Mesenchymal stem cell (in vitro differentiated cells and primary cell): Measurements from ENCODE around the gene TMEM45A.

Experiments used
- DNase-seq: peaks from one replicate; pipeline ENCODE4 v3.0.0-alpha.2; 2013
- H2AFZ ChIP-seq: one replicate; pipeline ENCODE4 v1.6.1; 2013; ENCODE audit warnings: low read depth, mild to moderate bottlenecking, control low read depth, inconsistent platforms, low read length, moderate library complexity
- H2AK5ac ChIP-seq: 2 replicates; pipeline ENCODE4 v1.6.1; 2013; ENCODE audit warnings: low read length, moderate library complexity, mild to moderate bottlenecking, inconsistent platforms; ENCODE audit not compliant: severe bottlenecking
- H2BK120ac ChIP-seq: one replicate; pipeline ENCODE4 v1.6.1; 2013; ENCODE audit warnings: low read depth, mild to moderate bottlenecking, inconsistent platforms, low read length, moderate library complexity
- H2BK12ac ChIP-seq, 2 experiments: one replicate each; pipeline ENCODE4 v1.6.1; 2013; ENCODE audit warnings: inconsistent platforms in 2 of 2, low read length in 2 of 2, mild to moderate bottlenecking in 2 of 2, moderate library complexity in 2 of 2, control low read depth in 1 of 2
- H2BK15ac ChIP-seq: one replicate; pipeline ENCODE4 v1.6.1; 2013; ENCODE audit warnings: mild to moderate bottlenecking, low read depth, inconsistent platforms; ENCODE audit not compliant: poor library complexity, severe bottlenecking
- H2BK5ac ChIP-seq: 2 replicates; pipeline ENCODE4 v1.6.1; 2013; ENCODE audit warnings: low read depth, mild to moderate bottlenecking, low read length, control low read depth, inconsistent platforms; ENCODE audit not compliant: poor library complexity, severe bottlenecking
- H3K14ac ChIP-seq, 2 experiments: one replicate each; pipeline ENCODE4 v1.6.1; 2013; ENCODE audit warnings: inconsistent platforms in 2 of 2, low read length in 2 of 2, control low read depth in 1 of 2, mild to moderate bottlenecking in 1 of 2, moderate library complexity in 1 of 2
- H3K18ac ChIP-seq, 2 experiments: one replicate each; pipeline ENCODE4 v1.6.1; 2013; ENCODE audit warnings: inconsistent platforms in 2 of 2, low read length in 2 of 2, control low read depth in 1 of 2, low read depth in 1 of 2, mild to moderate bottlenecking in 1 of 2
- H3K23ac ChIP-seq, 2 experiments: one replicate each; pipeline ENCODE4 v1.6.1; 2013; ENCODE audit warnings: inconsistent platforms in 2 of 2, low read length in 2 of 2, mild to moderate bottlenecking in 2 of 2, moderate library complexity in 2 of 2, control low read depth in 1 of 2
- H3K27ac ChIP-seq: 2 replicates; pipeline ENCODE4 v1.5.1; 2013; ENCODE audit warnings: mild to moderate bottlenecking, moderate library complexity, low read length, control low read depth, inconsistent platforms; ENCODE audit not compliant: poor library complexity, severe bottlenecking
- H3K27me3 ChIP-seq, 2 experiments: 2 replicates each; pipeline versions ENCODE4 v1.6.1 to v1.7.0; 2013; ENCODE audit warnings: low read length in 2 of 2, mild to moderate bottlenecking in 2 of 2, moderate library complexity in 2 of 2, control low read depth in 1 of 2, inconsistent platforms in 1 of 2; ENCODE audit not compliant: control insufficient read depth in 1 of 2, insufficient read depth in 1 of 2
- H3K36me3 ChIP-seq, 2 experiments: 2 replicates each; pipeline versions ENCODE4 v1.6.1 to v1.7.0; 2013; ENCODE audit warnings: low read length in 2 of 2, control low read depth in 1 of 2, inconsistent platforms in 1 of 2, low read depth in 1 of 2, mild to moderate bottlenecking in 1 of 2; ENCODE audit not compliant: insufficient read depth in 2 of 2, control insufficient read depth in 1 of 2
- H3K4ac ChIP-seq, 2 experiments: one replicate each; pipeline ENCODE4 v1.6.1; 2013; ENCODE audit warnings: inconsistent platforms in 2 of 2, low read length in 2 of 2, mild to moderate bottlenecking in 2 of 2, moderate library complexity in 2 of 2, control low read depth in 1 of 2, low read depth in 1 of 2
- H3K4me1 ChIP-seq: 2 replicates; pipeline ENCODE4 v1.6.1; 2013; ENCODE audit warnings: low read depth, low read length, control low read depth; ENCODE audit not compliant: control insufficient read depth, insufficient read depth
- H3K4me2 ChIP-seq: 2 replicates; pipeline ENCODE4 v1.6.1; 2013; ENCODE audit warnings: low read length, mild to moderate bottlenecking, inconsistent platforms; ENCODE audit not compliant: poor library complexity, severe bottlenecking
- H3K4me3 ChIP-seq, 2 experiments: 2 replicates each; pipeline versions ENCODE4 v1.5.1 to v1.7.0; 2013; ENCODE audit warnings: low read length in 2 of 2, mild to moderate bottlenecking in 2 of 2, control low read depth in 1 of 2, low read depth in 1 of 2; ENCODE audit not compliant: insufficient read depth in 1 of 2
- H3K79me1 ChIP-seq: replicated peaks from 2 replicates; pipeline ENCODE4 v1.6.1; 2013; ENCODE audit warnings: mild to moderate bottlenecking, control low read depth, low read length, inconsistent platforms; ENCODE audit not compliant: poor library complexity, severe bottlenecking
- H3K9ac ChIP-seq: 2 replicates; pipeline ENCODE4 v1.7.0; 2013; ENCODE audit warnings: mild to moderate bottlenecking, low read length, moderate library complexity
- H3K9me3 ChIP-seq: 2 replicates; pipeline ENCODE4 v1.7.0; 2013; ENCODE audit warnings: mild to moderate bottlenecking, low read length; ENCODE audit not compliant: control insufficient read depth
- H4K8ac ChIP-seq: one replicate; pipeline ENCODE4 v1.6.1; 2013; ENCODE audit warnings: inconsistent platforms, mild to moderate bottlenecking, low read length, moderate library complexity
- H4K91ac ChIP-seq: one replicate; pipeline ENCODE4 v1.6.1; 2013; ENCODE audit warnings: mild to moderate bottlenecking, low read length, inconsistent platforms
- WGBS: methylation state at CpG from one replicate; pipeline ENCODE4 v1.1.7; 2013; ENCODE audit warnings: mixed read lengths; 5-methylcytosine and 5-hydroxymethylcytosine counted together

The TMEM45A gene

DNA sequence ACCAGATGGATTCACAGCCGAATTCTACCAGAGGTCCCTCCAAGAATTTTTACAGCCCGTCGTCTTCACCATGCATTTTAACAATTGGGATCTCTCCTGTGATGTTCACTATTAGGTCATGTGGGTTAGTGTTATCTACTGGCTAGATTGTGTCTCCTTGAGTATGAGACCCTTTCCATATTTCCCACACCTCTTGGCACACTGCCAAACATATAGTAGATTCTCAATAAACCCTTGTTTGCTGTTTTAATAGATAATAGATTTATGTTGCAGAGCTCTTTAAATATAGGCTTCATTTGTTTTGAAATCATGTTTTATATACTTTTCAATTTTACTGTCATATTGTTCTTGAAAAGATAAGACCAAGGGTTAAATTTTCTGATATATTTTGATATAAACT is 82.1 kb downstream of the TMEM45A start:
- DNase-seq = no peak
- no peak overlapping the region for H3K4me2 ChIP-seq
- no peak overlapping the region for H4K91ac ChIP-seq
- no peak overlapping the region for H2BK5ac ChIP-seq
- 86% methylated on average over 1 of the region's 3 CpGs for WGBS
- no peak overlapping the region for H2AK5ac ChIP-seq
- no peak overlapping the region for H3K27ac ChIP-seq
- no peak overlapping the region for H2BK12ac ChIP-seq
- H3K36me3 ChIP-seq = peaks cover 0 to 4% of the 10 kb centered on the region in 2 experiments
- H3K79me1 ChIP-seq = peaks cover 2% of the 10 kb centered on the region
- H3K18ac ChIP-seq = no peak overlapping the region
- H3K9ac ChIP-seq = no peak overlapping the region
- H4K8ac ChIP-seq = no peak overlapping the region
- no peak overlapping the region for H2BK120ac ChIP-seq
- H2BK15ac ChIP-seq = no peak overlapping the region
- H3K23ac ChIP-seq = no peak overlapping the region
- no peak overlapping the region for H3K4me3 ChIP-seq
- no peak overlapping the region for H3K4ac ChIP-seq
- H3K4me1 ChIP-seq = no peaks in the 10 kb centered on the region
- H3K27me3 ChIP-seq = no peaks in the 10 kb centered on the region
- H3K14ac ChIP-seq = no peak overlapping the region
- no peak overlapping the region for H2AFZ ChIP-seq
- no peaks in the 10 kb centered on the region for H3K9me3 ChIP-seq

DNA sequence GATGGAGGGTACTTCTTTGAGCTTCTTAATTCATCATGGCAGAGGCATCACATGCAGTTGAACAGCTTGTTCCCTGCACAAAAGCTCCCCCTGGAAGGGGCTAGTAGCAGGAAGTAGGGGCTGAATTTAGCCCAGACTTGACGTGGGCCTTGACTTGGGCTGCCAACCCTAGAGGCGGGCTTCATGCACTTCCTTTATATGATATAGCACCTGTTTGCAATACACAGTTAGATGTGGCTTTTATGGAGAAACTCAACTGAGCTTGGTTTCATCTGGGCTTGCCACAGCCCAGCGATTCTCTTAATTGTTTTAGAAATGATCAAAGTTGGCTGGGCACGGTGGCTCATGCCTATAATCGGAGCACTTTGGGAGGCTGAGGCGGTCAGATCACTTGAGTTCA is 83.3 kb downstream of the TMEM45A start:
- Histone ChIP-seq H4K91ac (no peak overlapping the region), H3K36me3 (peaks cover 0 to 4% of the 10 kb centered on the region in 2 experiments), H2BK12ac (no peak overlapping the region), H3K27me3 (no peaks in the 10 kb centered on the region), H3K4ac (no peak overlapping the region), H3K14ac (no peak overlapping the region), H3K23ac (no peak overlapping the region), H3K4me3 (no peak overlapping the region), H2BK120ac (no peak overlapping the region), H3K4me1 (no peaks in the 10 kb centered on the region), H2AFZ (no peak overlapping the region), H2BK15ac (no peak overlapping the region), H2BK5ac (no peak overlapping the region), H3K4me2 (no peak overlapping the region), H3K18ac (no peak overlapping the region), H3K79me1 (peaks cover 2% of the 10 kb centered on the region), H4K8ac (no peak overlapping the region), H3K27ac (no peak overlapping the region), H3K9me3 (no peaks in the 10 kb centered on the region), H3K9ac (no peak overlapping the region), H2AK5ac (no peak overlapping the region)
- no peak for DNase-seq
- 100% methylated on average over 6 of the region's 6 CpGs for WGBS

DNA sequence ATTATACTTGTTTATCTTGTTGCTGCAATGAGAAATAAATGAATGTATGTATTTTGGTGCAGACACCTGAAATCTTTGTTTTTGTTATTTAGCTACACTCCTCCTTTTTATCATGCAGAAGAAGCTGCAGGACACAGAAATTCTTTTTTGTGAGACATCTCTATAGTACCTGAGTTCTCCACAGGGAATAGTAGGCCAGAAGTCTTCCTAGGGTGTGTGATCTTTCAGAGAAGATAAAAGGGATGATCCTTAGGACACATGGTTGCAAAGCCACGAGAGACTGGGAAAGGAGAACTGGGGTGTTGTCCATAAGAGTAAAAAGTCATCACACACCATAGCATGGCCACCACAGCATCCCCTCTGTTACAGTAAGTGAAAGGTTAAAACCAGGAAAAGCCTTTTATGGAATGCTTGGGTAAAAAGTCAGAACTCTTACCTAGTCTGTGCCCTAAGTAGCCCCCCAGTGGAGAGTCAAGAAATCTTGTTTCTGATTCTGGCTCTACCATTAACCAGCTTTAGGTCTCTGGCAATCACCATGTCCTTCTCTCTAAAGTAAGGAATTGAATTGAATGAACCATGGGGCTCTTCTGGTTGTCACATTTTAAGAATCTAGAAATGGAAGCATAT is 85.1 kb downstream of the TMEM45A start:
- no peak overlapping the region for H2AFZ ChIP-seq
- no peaks in the 10 kb centered on the region for H3K4me1 ChIP-seq
- H2BK15ac ChIP-seq = no peak overlapping the region
- H4K8ac ChIP-seq = no peak overlapping the region
- H3K27ac ChIP-seq = no peak overlapping the region
- no peak overlapping the region for H2AK5ac ChIP-seq
- no peak overlapping the region for H3K9ac ChIP-seq
- H3K14ac ChIP-seq = no peak overlapping the region
- no peak overlapping the region for H3K18ac ChIP-seq
- no peaks in the 10 kb centered on the region for H3K27me3 ChIP-seq
- H3K36me3 ChIP-seq = peaks cover 0 to 4% of the 10 kb centered on the region in 2 experiments
- H3K79me1 ChIP-seq = peaks cover 2% of the 10 kb centered on the region
- H3K23ac ChIP-seq = no peak overlapping the region
- no peak overlapping the region for H2BK12ac ChIP-seq
- H2BK5ac ChIP-seq = no peak overlapping the region
- H3K4ac ChIP-seq = no peak overlapping the region
- H3K4me2 ChIP-seq = no peak overlapping the region
- no peak overlapping the region for H3K4me3 ChIP-seq
- no peak overlapping the region for H4K91ac ChIP-seq
- DNase-seq = no peak
- no peaks in the 10 kb centered on the region for H3K9me3 ChIP-seq
- WGBS = no CpG with 5 or more reads among the region's 1 CpG
- no peak overlapping the region for H2BK120ac ChIP-seq

DNA sequence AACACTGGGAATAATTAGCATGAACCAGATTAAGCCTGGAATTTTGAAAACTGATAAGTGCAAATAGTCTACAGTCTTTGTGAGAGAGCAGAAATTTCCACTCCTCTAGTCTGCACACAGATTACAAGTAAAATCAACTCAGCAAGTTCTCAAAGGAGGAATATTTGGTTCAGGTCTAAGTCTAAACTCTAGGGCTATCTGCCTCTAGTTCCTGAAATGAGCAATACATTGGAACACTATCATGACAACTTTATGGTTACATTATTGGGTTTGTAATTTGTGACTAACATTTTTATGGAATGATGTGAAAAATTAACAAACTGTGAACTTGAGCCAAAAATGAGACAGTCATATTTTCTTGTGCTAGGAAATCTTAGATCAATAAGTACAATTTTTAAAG is 86.2 kb downstream of the TMEM45A start:
- Histone ChIP-seq H3K14ac (no peak overlapping the region), H2BK120ac (no peak overlapping the region), H3K27me3 (no peaks in the 10 kb centered on the region), H3K18ac (no peak overlapping the region), H3K27ac (no peak overlapping the region), H4K91ac (no peak overlapping the region), H3K4me3 (no peak overlapping the region), H2BK12ac (no peak overlapping the region), H2AK5ac (no peak overlapping the region), H3K9ac (no peak overlapping the region), H3K23ac (no peak overlapping the region), H3K4me1 (no peaks in the 10 kb centered on the region), H2AFZ (no peak overlapping the region), H3K9me3 (no peaks in the 10 kb centered on the region), H2BK5ac (no peak overlapping the region), H3K79me1 (peaks cover 2% of the 10 kb centered on the region), H3K4me2 (no peak overlapping the region), H3K36me3 (peaks cover 0 to 4% of the 10 kb centered on the region in 2 experiments), H2BK15ac (no peak overlapping the region), H4K8ac (no peak overlapping the region), H3K4ac (no peak overlapping the region)
- no peak for DNase-seq
